Astrocyte of the spinal cord (primary cell): ENCODE data around the gene ZBTB16.

Source experiments
- DNase-seq: peaks from one replicate; pipeline ENCODE4 v3.0.0; 2011; ENCODE audit warnings: low read depth, low spot score
- H3K4me3 ChIP-seq: 2 replicates; pipeline ENCODE4 v1.5.1; 2011; ENCODE audit warnings: low read depth, mild to moderate bottlenecking, low read length, moderate library complexity
- in situ Hi-C: cut with HindIII; loops from 2 replicates; pipeline ENCODE4 v1.10.0; 2017; ENCODE audit warnings: low sequenced_read_pairs
- TF ChIP-seq, protein P1 (sequence below): IDR thresholded peaks from 2 replicates; pipeline ENCODE4 v1.5.1; 2012; ENCODE audit warnings: low read depth, mild to moderate bottlenecking, low read length, inconsistent platforms

Gene ZBTB16

DNA sequence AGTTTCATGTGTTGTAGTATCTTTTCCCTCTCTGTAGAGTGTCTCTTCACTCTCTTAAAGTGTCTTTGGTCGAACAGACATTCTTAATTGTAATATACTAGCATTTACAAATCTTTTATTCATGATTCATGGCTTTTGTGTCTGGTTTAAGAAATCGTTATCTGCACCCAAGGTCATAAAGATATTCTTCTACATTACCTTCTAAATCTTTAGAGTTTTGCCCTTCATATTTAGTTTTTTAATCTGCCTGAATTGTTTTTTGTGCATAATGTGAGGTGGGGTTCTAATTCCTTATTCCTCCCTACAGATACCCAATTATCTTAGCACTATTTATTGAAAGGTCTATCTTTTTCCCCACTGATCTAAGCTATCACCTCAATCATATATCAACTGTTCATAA, 227.6 kb downstream of the ZBTB16 start:
- in situ Hi-C loops = no loop called here
- TF ChIP-seq, protein P1, sequence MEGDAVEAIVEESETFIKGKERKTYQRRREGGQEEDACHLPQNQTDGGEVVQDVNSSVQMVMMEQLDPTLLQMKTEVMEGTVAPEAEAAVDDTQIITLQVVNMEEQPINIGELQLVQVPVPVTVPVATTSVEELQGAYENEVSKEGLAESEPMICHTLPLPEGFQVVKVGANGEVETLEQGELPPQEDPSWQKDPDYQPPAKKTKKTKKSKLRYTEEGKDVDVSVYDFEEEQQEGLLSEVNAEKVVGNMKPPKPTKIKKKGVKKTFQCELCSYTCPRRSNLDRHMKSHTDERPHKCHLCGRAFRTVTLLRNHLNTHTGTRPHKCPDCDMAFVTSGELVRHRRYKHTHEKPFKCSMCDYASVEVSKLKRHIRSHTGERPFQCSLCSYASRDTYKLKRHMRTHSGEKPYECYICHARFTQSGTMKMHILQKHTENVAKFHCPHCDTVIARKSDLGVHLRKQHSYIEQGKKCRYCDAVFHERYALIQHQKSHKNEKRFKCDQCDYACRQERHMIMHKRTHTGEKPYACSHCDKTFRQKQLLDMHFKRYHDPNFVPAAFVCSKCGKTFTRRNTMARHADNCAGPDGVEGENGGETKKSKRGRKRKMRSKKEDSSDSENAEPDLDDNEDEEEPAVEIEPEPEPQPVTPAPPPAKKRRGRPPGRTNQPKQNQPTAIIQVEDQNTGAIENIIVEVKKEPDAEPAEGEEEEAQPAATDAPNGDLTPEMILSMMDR = no peak
- no peak for DNase-seq
- no peak overlapping the region for H3K4me3 ChIP-seq

DNA sequence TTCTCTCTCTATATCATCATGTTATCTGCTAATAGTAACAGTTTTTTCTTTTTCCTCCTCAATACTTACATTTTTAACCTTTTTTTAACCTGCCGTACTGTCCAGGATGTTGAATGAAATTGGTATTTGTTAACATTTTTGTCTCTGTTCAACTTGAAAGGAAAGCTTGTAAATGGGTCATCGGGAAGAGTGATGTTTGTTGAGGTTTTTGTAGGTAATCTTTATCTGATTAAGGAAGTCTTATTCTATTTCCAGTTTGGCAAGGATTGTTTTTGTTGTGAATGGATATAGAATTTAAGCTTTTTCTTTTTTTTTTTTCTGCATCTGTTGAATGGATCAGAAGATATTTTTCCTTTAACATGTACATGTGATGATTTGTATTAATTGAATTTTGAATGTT, 228.6 kb downstream of the ZBTB16 start:
- in situ Hi-C loops = no loop called here
- TF ChIP-seq, protein P1 = no peak
- no peak overlapping the region for H3K4me3 ChIP-seq
- DNase-seq = no peak

DNA sequence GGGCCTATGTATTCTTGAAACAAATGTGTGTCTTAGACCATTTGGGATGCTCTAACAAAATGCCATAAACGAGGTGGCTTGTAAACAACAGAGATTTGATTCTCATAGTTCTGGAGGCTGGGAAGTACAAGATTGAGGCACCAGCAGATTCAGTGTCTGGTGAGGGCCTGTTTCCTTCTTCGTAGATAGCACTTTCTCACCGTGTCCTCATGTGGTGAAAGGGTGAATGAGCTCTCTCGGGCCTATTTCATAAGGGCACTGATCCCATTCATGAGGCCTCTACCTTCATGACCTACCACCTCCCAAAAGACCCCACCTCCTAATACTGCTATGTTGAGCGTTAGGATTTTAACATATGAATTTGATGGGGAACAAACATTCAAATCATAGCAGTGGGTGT, 230.3 kb downstream of the ZBTB16 start:
- no peak overlapping the region for H3K4me3 ChIP-seq
- no peak for DNase-seq
- in situ Hi-C loops = no loop called here
- TF ChIP-seq, protein P1 = no peak

DNA sequence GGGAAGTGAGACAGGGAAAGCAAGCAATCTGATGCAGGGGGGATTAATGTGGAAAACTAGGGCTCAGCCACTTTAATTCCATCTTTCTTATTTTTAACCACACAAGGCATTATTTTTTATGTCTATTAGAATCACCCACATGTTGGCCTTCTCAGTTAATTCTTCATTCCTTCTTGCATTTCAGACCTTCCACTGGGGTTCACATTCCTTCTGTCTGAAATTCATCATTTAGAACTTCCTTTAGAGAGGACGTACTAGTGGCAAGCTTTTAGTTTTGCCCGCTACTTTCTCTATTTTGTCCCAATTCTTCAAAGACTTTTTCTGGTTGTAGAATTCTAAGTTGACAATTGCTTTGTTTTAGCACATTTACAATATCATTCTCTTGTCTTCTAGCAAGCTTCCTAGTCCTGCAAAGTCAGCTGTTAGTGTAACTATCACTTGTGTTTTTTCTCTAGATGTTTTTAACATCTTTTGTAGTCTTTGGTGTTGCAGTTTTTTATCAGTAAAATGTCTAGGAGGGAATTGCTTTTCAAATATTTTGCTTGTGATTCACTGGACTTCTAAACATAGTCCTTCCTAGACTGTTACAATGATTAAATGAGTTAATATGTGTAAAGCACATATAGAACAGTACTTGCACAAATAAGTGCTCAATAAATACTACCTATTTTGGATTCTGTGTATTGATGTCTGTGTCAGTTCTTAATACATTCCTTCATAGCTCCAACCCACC, 231.2 kb downstream of the ZBTB16 start:
- peak; percentile 52 for DNase-seq
- in situ Hi-C loops = no loop called here
- no peak overlapping the region for H3K4me3 ChIP-seq
- TF ChIP-seq, protein P1 = no peak

DNA sequence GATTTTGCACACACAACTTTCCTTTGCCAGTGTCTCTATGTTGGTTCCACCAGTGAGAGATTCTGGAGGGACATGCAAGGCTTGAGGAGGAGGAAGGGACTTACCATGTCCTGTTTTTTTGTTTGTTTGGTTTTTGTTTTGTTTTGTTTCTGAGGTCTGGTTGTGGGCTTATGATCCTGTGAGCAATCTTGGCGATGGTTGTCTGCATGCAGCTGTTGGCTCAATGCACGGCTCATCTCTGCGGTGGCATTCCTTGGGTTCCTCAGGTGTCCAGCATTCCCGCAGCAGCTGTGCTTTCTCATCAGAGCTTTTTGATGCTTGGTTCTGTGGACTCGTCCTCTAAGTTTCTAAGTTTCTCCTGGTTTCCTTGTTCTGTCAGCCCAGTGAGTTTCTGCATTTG, 231.9 kb downstream of the ZBTB16 start:
- in situ Hi-C loops = no loop called here
- no peak overlapping the region for H3K4me3 ChIP-seq
- TF ChIP-seq, protein P1 = no peak
- DNase-seq = peak; percentile 78

DNA sequence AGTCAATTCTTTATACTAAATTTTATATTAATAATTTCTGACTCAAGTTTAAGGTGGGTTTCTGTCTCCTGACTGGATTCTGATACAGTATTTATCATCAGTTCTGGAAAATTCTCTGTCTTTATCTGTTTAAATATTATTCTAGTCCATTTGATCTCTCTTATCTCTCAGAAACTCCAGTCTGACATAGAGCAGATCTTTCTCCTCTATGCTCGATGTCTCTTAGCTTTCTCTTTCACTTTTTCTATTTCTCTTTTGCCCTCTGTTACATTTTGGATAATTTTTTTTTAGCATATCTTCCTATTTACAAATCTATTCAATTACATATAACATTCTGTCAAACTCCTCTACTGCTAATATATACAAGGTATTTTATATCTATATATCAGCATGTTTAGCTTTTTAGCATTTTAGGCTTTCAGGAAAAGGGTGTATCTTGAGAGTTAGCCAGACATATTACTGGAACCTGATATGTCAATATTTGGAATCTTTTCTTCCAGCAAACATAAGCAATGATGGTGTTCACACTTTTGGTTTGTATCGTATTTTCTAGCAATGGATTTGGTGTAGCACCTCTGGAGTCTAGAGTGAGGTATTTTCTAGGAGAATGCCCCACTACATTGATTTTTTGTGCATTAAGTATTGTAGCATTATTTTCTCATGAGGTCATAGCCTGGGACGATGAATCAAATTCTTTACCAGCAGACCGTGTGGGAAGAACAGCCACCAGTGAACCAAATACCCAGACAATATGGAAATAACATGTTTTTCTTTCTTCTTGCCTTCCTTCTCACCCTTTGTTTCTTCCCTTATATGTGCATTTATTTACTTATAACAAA, 232.6 kb downstream of the ZBTB16 start:
- H3K4me3 ChIP-seq = no peak overlapping the region
- in situ Hi-C loops = no loop called here
- TF ChIP-seq, protein P1 = no peak
- DNase-seq = peak; percentile 90
